Esophagus (tissue), 2 donors: Measurements from ENCODE around the gene TNFRSF13B. TPM values are rescaled to one million over a fixed set of nuclear protein-coding genes. Genes with fewer than 3 reads are reported as not detected.

Experiments
- H3K27ac ChIP-seq, 2 donors: one replicate each; pipeline ENCODE4 v1.5.1; 2013; ENCODE audit warnings: low read depth in 2 of 2, mild to moderate bottlenecking in 2 of 2, inconsistent platforms in 1 of 2, low read length in 1 of 2, moderate library complexity in 1 of 2
- H3K27me3 ChIP-seq, 2 donors: one replicate each; pipeline ENCODE4 v1.6.1; 2013; ENCODE audit warnings: low read length in 2 of 2, control low read depth in 1 of 2, mild to moderate bottlenecking in 1 of 2; ENCODE audit not compliant: insufficient read depth in 2 of 2, control insufficient read depth in 1 of 2
- H3K36me3 ChIP-seq, 2 donors: one replicate each; pipeline ENCODE4 v1.6.1; 2013; ENCODE audit warnings: low read length in 1 of 2; ENCODE audit not compliant: control insufficient read depth in 2 of 2, insufficient read depth in 2 of 2
- H3K4me1 ChIP-seq, 2 donors: one replicate each; pipeline ENCODE4 v1.6.1; 2013; ENCODE audit warnings: low read length in 1 of 2; ENCODE audit not compliant: control insufficient read depth in 2 of 2, insufficient read depth in 2 of 2
- H3K4me3 ChIP-seq, 2 donors: one replicate each; pipeline ENCODE4 v1.5.1; 2013; ENCODE audit warnings: low read length in 2 of 2, mild to moderate bottlenecking in 2 of 2, low read depth in 1 of 2, moderate library complexity in 1 of 2
- H3K9me3 ChIP-seq, 2 donors: one replicate each; pipeline ENCODE4 v1.6.1; 2013; ENCODE audit warnings: mild to moderate bottlenecking in 2 of 2, low read depth in 1 of 2, low read length in 1 of 2, moderate library complexity in 1 of 2; ENCODE audit not compliant: control insufficient read depth in 2 of 2, insufficient read depth in 1 of 2
- WGBS, 2 donors: extraction: QIAGEN DNeasy Blood & Tissue Kit; methylation state at CpG; one replicate each; pipeline ENCODE4 v1.1.7; 2013; 5-methylcytosine and 5-hydroxymethylcytosine counted together
- polyA plus RNA-seq, 2 donors: library from polyadenylated mRNA; stranded (reverse); fragments of 200-250 nt; gene quantifications; one replicate each; pipeline ENCODE4 v1.2.3, GENCODE V29; 2013
- donor health status: healthy with polysubstance abuse.
- donor health status: Bipolar disorder and iron deficiency.

TNFRSF13B gene
- polyA plus RNA-seq, 2 donors = 0.14 to 0.29 TPM

GRCh38 chr17:16929035-16929680, 42.8 kb downstream of the TNFRSF13B start:
- 79 to 84% methylated on average over 12 of the region's 12 CpGs for WGBS, 2 donors
- Histone ChIP-seq H3K4me3 (no peak overlapping the region), H3K27ac (no peak overlapping the region), H3K4me1 (no peaks in the 10 kb centered on the region), H3K36me3 (no peaks in the 10 kb centered on the region), H3K9me3 (peaks cover 0 to 2% of the 10 kb centered on the region in 2 donors), H3K27me3 (no peaks in the 10 kb centered on the region)

DNA sequence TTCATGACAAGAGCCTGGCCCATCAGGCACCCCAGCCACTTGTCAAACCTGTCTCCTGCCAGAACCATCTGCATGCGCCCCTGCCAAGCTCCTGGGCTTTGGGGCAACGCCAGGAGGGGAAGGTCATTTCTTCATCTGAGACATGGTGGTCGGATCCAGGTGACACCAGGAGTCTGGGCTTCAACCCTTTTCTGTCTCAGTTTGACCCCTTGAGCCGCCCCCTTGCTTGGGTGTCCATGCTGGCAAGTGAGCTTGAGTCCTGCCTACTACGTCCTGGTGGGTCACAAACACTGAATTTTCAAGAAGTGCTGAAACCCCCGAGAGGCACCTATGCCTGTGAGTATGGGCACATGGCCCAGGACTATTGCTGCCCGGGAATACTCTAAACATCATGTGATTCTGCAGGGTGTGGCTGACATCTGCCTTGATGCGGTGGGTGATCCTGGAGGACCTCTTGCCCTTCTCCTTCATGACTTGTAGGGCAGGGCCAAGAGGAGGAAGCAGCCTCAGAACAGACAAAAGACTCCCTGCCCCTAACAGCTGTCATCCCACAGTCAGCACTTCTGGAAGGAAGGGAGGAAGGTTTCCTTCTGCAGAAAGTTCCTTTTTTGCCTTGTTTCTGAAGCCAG, 43.4 kb downstream of the TNFRSF13B start:
- no peak overlapping the region for H3K4me3 ChIP-seq
- no peaks in the 10 kb centered on the region for H3K4me1 ChIP-seq
- no peaks in the 10 kb centered on the region for H3K36me3 ChIP-seq
- no peak overlapping the region for H3K27ac ChIP-seq
- H3K9me3 ChIP-seq = peaks cover 0 to 2% of the 10 kb centered on the region in 2 donors
- no peaks in the 10 kb centered on the region for H3K27me3 ChIP-seq
- WGBS, 2 donors = 65 to 66% methylated on average over 8 of the region's 8 CpGs

DNA sequence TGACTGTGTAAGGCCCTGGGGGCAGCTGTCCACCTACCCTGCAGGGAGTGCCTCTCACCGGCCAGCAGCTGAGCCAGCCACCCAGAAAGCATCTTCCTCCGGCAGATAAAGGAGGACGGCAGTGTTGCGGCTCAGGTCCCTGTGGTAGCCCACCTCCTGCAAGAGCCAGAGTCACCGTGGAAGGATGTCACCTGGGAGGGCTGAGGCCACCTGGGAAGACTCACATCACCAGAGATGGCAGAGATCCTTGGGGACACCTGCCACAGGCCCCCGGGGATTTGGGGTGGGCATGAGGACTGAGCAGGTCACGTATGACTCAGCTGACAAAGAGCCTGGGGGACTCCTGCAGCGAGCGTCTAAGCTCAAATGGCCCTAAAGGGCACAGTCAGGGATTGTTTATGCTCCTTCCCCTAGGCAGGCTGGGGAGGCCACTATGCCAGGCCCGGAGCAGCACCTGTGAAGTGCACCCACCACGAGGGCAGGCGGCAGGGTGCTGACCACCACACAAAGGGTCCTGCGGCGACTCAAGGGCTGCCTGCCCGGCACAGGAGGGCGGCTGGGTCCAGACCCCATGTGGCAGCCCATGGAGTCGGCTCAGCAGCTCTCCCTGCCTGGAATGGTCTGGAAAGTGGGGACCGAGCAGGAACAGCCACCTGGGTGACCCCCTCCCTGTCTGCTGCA, 44.1 kb downstream of the TNFRSF13B start:
- Histone ChIP-seq H3K27me3 (no peaks in the 10 kb centered on the region), H3K4me3 (no peak overlapping the region), H3K4me1 (no peaks in the 10 kb centered on the region), H3K27ac (no peak overlapping the region), H3K36me3 (no peaks in the 10 kb centered on the region), H3K9me3 (peaks cover 0 to 2% of the 10 kb centered on the region in 2 donors)
- WGBS, 2 donors = 83 to 84% methylated on average over 18 of the region's 18 CpGs

GRCh38 chr17:16926571-16927451, 45.1 kb downstream of the TNFRSF13B start:
- no peak overlapping the region for H3K4me3 ChIP-seq
- 84 to 86% methylated on average over 18 of the region's 18 CpGs for WGBS, 2 donors
- no peak overlapping the region for H3K27ac ChIP-seq
- H3K4me1 ChIP-seq = no peaks in the 10 kb centered on the region
- H3K36me3 ChIP-seq = no peaks in the 10 kb centered on the region
- no peaks in the 10 kb centered on the region for H3K27me3 ChIP-seq
- peaks cover 0 to 2% of the 10 kb centered on the region in 2 donors for H3K9me3 ChIP-seq

- peaks cover 0 to 2% of the 10 kb centered on the region in 2 donors for H3K9me3 ChIP-seq
- whole genome bisulfite sequencing, 2 donors = 93 to 94% methylated on average over 7 of the region's 7 CpGs
- no peak overlapping the region for H3K4me3 ChIP-seq
- H3K27me3 ChIP-seq = no peaks in the 10 kb centered on the region
- H3K4me1 ChIP-seq = no peaks in the 10 kb centered on the region
- H3K36me3 ChIP-seq = no peaks in the 10 kb centered on the region
- no peak overlapping the region for H3K27ac ChIP-seq
Observed at GRCh38 chr17:16926061-16926511, 45.8 kb downstream of the TNFRSF13B start.

- Histone ChIP-seq H3K4me1 (no peaks in the 10 kb centered on the region), H3K4me3 (no peak overlapping the region), H3K27ac (no peak overlapping the region), H3K27me3 (no peaks in the 10 kb centered on the region), H3K9me3 (peaks cover 0 to 2% of the 10 kb centered on the region in 2 donors), H3K36me3 (no peaks in the 10 kb centered on the region)
- 91 to 96% methylated on average over 15 of the region's 15 CpGs for WGBS, 2 donors
Observed at GRCh38 chr17:16925461-16926060, 46.4 kb downstream of the TNFRSF13B start.

GRCh38 chr17:16924696-16925440, 47.0 kb downstream of the TNFRSF13B start:
- Histone ChIP-seq H3K4me3 (no peak overlapping the region), H3K36me3 (no peaks in the 10 kb centered on the region), H3K27ac (no peak overlapping the region), H3K4me1 (no peaks in the 10 kb centered on the region), H3K9me3 (peaks cover 0 to 2% of the 10 kb centered on the region in 2 donors), H3K27me3 (no peaks in the 10 kb centered on the region)
- 94 to 97% methylated on average over 10 of the region's 10 CpGs for WGBS, 2 donors

- H3K27ac ChIP-seq = no peak overlapping the region
- H3K4me1 ChIP-seq = no peaks in the 10 kb centered on the region
- H3K9me3 ChIP-seq = peaks cover 0 to 2% of the 10 kb centered on the region in 2 donors
- 87 to 88% methylated on average over 15 of the region's 15 CpGs for WGBS, 2 donors
- no peaks in the 10 kb centered on the region for H3K36me3 ChIP-seq
- no peak overlapping the region for H3K4me3 ChIP-seq
- no peaks in the 10 kb centered on the region for H3K27me3 ChIP-seq
Observed at GRCh38 chr17:16923904-16924695, 47.8 kb downstream of the TNFRSF13B start.
